HT-29 (cell line): ENCODE results near the gene ESPNL. TPM values are rescaled to one million over a fixed set of nuclear protein-coding genes. Genes with fewer than 3 reads are reported as not detected.
A peak's percentile ranks its signal among the peaks of the same experiment; 100 is the strongest.

Experiments used
- DNase-seq: peaks from one replicate; pipeline ENCODE4 v3.0.0-alpha.2; 2015; ENCODE audit warnings: low spot score
- total RNA-seq: library from RNA; depleted of rRNA; stranded (reverse); fragments of >200 nt; shearing (Covaris generic); gene quantifications from 2 replicates; pipeline ENCODE4 v1.2.3, GENCODE V29; 2014

ESPNL gene
- total RNA-seq, 1 experiment from 2014 or later = not detected

- DNase-seq = no peak
These were observed 57.4 kb downstream of the ESPNL start for GRCh38 chr2:238157506-238158017.

- no peak for DNase-seq
These were observed 57.9 kb downstream of the ESPNL start for GRCh38 chr2:238158018-238158508.

GRCh38 chr2:238158509-238159070 is 58.5 kb downstream of the ESPNL start, which contains the start of gene ERFE:
Gene ERFE, plus strand, starts transcription at chr2:238158970. Its CDS starts 38 bp downstream, at chr2:238159008.
- peak; percentile 39 for DNase-seq

GRCh38 chr2:238159071-238159539 is 59.0 kb downstream of the ESPNL start:
- no peak for DNase-seq

GRCh38 chr2:238159661-238160205 is 59.6 kb downstream of the ESPNL start:
- no peak for DNase-seq

- no peak for DNase-seq
These were observed 60.3 kb downstream of the ESPNL start for GRCh38 chr2:238160206-238161129.

- DNase-seq = no peak
These were observed 61.3 kb downstream of the ESPNL start for GRCh38 chr2:238161291-238162051.

GRCh38 chr2:238162251-238162845 is 62.2 kb downstream of the ESPNL start:
- DNase-seq = no peak

GRCh38 chr2:238162846-238163441 is 62.8 kb downstream of the ESPNL start:
- no peak for DNase-seq

- DNase-seq = no peak
These were observed 63.5 kb downstream of the ESPNL start for GRCh38 chr2:238163481-238164198.

GRCh38 chr2:238164906-238165287 is 64.8 kb downstream of the ESPNL start:
- DNase-seq = no peak

GRCh38 chr2:238165288-238165921 is 65.3 kb downstream of the ESPNL start:
- no peak for DNase-seq

- DNase-seq = no peak
These were observed 66.5 kb downstream of the ESPNL start for GRCh38 chr2:238166391-238167343.

- no peak for DNase-seq
These were observed 67.2 kb downstream of the ESPNL start for GRCh38 chr2:238167344-238167715.

- DNase-seq = no peak
These were observed 67.6 kb downstream of the ESPNL start for GRCh38 chr2:238167761-238168160.

GRCh38 chr2:238168196-238169047 is 68.3 kb downstream of the ESPNL start:
- DNase-seq = no peak

- no peak for DNase-seq
These were observed 69.0 kb downstream of the ESPNL start for GRCh38 chr2:238169048-238169707.
